GM18502 (cell line): Measurements from ENCODE around the gene MAGI2.
"Not testable (repeated sequence)": the region's sequence is repeated elsewhere in the genome, so short reads cannot be mapped to it uniquely, and the experiment has no call there.

ENCODE experiments used
- ATAC-seq: cut with Tn5 transposase; IDR thresholded peaks from one replicate; pipeline ENCODE4 v1.9.1; 2021; ENCODE audit warnings: mild to moderate bottlenecking; ENCODE audit not compliant: unreplicated experiment, poor library complexity

The MAGI2 gene

GRCh38 chr7:79452495-79453265 is 787 bp downstream of the MAGI2 start:
- ATAC-seq, result no peak

DNA sequence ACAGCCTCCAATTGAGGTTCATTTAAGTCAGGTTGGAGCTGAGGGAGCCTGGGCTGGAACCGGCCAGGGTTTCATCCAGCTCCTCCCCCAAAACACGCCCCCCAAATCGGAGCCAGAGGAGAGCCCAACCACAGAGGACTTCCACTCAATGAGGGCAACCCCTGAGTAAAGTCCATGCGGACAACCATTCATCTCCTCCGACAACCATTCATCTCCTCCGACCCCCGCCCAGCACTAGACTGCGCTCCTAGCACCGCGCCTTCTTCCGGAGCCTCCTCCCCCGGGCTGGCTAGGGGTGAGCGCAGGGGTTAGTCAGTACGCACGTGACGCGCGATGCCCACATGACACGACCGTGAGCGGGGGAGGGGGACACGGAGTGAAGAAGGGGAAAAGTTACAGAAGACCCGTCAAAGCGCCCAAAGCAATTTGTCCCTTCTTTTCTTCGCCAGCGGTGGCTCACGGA is 1.4 kb downstream of the MAGI2 start:
- ATAC-seq, result no peak

- ATAC-seq, result no peak
Observed at GRCh38 chr7:79451580-79451979, 1.9 kb downstream of the MAGI2 start.

DNA sequence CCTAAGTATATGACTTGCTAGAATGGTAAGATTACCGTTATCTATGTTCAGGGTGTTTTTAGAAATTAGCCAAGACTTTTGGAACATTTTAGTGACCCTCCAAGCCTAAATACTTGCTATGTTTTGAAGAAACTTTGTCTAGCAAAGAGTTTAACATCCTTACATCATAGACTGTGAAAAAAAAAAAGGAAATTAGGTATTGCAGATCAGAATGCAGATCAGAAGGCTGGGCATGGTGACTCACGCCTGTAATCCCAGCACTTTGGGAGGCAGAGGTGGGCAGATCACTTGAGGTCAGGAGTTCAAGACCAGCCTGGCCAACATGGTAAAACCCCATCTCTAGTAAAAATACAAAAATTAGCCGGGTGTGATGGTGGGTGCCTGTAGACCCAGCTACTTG is 10.7 kb downstream of the MAGI2 start:
- ATAC-seq, result not testable (repeated sequence)

GRCh38 chr7:79436378-79436777 is 17.1 kb downstream of the MAGI2 start:
- ATAC-seq, result no peak

DNA sequence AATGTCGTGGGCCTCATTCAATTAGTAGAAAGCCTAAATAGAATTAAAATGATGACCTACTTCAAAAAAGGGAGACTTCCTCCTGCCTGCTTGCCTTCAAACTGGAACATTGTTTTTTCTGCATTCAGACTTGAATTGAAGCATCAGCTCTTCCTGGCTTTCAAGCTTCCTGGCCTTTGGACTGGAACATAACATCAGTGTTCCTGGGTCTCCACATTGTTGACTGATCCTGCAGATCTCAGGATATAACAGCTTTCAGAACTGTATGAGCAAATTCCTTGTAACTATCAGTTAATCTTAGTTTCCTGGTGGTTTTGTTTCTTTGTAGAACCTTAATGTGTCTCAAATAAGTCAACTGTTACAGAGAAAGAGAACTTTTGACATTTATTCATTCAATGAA is 18.6 kb downstream of the MAGI2 start:
- ATAC-seq, result no peak

- ATAC-seq, result no peak
Observed at GRCh38 chr7:79434098-79434497, 19.4 kb downstream of the MAGI2 start.

- ATAC-seq, result no peak
Observed at GRCh38 chr7:79430391-79430790, 23.1 kb downstream of the MAGI2 start.

GRCh38 chr7:79425665-79426064 is 27.8 kb downstream of the MAGI2 start:
- no peak for ATAC-seq

DNA sequence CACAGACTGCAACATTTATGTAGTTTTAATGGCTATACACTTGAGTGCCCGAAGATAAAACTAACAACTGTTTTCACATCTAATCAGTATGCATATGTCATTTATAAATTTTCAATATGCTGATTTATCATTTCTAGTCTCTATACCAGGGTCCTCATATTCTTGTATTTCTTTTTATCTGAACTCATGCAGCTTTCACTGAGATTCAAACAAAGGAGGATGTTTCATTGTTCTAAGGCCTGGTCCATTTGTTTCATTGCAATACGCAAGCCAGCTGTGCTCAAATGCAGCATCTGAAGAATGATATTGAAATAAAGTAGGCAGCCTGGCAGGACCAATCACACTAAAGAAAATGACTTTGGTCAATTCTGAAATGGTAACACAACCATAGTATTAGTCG is 31.7 kb downstream of the MAGI2 start:
- ATAC-seq, result no peak

DNA sequence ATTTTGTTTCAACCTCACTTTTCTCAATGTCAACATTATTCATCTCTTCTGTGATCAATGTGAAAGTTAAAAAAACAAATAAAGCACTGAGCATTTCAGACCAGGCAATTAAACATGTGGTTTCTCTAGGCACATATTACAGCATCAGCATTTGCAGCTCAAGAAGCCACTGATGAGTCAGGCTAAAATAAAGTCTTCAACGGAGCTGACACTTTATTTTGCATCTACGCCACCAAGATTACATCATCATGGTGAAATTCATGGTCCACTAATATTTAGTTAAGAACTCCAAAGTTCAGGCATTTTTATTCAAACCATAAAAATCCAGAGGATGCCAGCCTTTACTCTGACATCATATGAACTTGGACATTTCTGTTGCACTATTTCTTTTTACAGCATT is 33.0 kb downstream of the MAGI2 start:
- ATAC-seq, result no peak

GRCh38 chr7:79414910-79415309 is 38.6 kb downstream of the MAGI2 start:
- no peak for ATAC-seq

- no peak for ATAC-seq
Observed at GRCh38 chr7:79412915-79413314, 40.6 kb downstream of the MAGI2 start.

DNA sequence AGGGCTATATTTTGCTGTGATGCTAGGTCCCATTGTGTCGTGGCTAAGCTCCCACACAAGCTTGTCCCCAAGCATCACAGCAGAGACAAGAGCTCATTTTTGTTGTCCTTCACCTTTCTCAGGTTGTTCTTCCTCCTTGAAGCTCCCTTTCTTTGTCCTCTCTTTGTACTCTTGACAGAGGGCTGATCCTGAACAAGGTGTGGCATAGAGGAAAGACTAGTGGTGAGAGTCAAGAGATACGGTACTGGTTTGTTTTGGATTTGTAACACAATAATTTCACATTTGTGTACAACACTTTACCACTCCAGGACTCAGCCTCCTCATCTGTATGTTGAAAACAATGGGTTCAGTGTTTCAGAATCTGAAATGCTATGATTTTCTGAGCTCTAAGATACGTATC is 41.0 kb downstream of the MAGI2 start:
- ATAC-seq, result no peak

GRCh38 chr7:79410345-79410744 is 43.1 kb downstream of the MAGI2 start:
- ATAC-seq, result no peak

DNA sequence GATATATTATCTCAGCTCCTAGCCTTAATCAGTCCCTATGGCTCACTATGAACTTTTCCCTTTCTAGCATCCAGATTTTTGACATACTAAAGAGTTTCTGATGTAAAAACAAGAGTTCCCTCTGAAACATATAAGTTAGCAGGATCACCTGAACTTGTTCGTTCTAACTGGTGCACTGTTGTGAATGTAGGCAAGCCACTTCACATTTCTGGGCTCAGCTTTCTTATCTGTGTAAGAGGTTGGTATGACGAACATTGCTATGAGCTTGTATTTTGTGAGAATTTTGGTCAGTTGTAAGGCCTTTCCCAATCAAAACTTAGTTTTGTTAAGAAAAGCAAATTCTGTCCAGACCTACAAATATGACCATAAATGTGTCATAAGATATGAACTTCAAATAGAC is 46.1 kb downstream of the MAGI2 start:
- ATAC-seq, result no peak

GRCh38 chr7:79406371-79406770 is 47.1 kb downstream of the MAGI2 start:
- no peak for ATAC-seq

- no peak for ATAC-seq
Observed at GRCh38 chr7:79405368-79405767, 48.1 kb downstream of the MAGI2 start.

GRCh38 chr7:79403879-79404278 is 49.6 kb downstream of the MAGI2 start:
- ATAC-seq, result no peak

DNA sequence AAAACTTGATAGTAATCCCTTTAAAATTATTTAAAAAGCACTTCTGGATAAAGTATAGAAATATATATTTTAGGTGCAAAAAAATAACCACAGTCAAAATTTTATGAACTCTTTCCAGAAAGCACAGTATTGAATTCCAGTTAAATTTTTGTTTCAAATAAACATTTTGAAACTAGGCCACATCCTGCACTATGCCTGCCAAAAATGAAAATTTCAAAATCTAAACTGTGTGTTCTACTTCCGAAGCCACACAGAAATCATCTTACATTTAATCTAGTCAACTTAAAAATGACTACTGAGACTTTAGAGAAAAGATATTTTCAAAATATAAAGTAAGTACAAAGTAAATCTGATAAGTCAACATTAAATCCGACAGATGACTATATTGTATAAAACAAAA is 50.0 kb downstream of the MAGI2 start:
- no peak for ATAC-seq

DNA sequence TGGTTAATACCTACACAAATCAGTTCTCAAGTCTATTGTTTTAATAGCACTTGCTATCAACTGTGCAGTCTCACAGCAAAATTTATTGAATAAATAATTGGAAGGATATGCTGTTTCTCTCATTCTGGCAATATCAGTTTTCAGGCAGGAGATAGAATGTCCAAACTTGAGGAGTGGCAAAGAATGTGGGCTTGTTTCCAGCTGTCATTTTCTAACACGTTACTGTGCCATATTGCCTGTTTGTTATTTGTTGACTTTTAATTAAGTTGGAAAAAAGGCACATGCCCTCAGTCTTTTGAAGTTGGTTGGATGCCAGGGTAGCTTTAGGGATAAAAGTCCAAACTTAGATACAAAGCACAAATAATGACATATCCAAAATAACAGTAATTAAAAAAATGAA is 52.2 kb downstream of the MAGI2 start:
- no peak for ATAC-seq

- no peak for ATAC-seq
Observed at GRCh38 chr7:79400222-79400621, 53.2 kb downstream of the MAGI2 start.
